Liver (tissue), 9 donors: ENCODE results near the gene GNG7. TPM values are rescaled to one million over a fixed set of nuclear protein-coding genes. Genes with fewer than 3 reads are reported as not detected.

Experiments used
- DNase-seq: peaks from one replicate; pipeline ENCODE4 v3.0.0-alpha.2; 2017; ENCODE audit warnings: low spot score
- H3K27ac ChIP-seq, 2 donors: one replicate each; pipeline ENCODE4 v1.7.0; 2013; ENCODE audit warnings: inconsistent platforms in 2 of 2, low read length in 2 of 2, control low read depth in 1 of 2, low read depth in 1 of 2, mild to moderate bottlenecking in 1 of 2
- H3K27me3 ChIP-seq, 4 donors: one replicate each; pipeline versions ENCODE4 v1.6.1 to v1.7.0; 2013; ENCODE audit warnings: low read length in 3 of 4, inconsistent platforms in 1 of 4, mild to moderate bottlenecking in 1 of 4, moderate library complexity in 1 of 4; ENCODE audit not compliant: control insufficient read depth in 4 of 4, insufficient read depth in 4 of 4
- H3K36me3 ChIP-seq, 4 donors: one replicate each; pipeline versions ENCODE4 v1.6.1 to v1.7.0; 2013; ENCODE audit warnings: low read length in 3 of 4, mild to moderate bottlenecking in 3 of 4, low read depth in 1 of 4, moderate library complexity in 1 of 4; ENCODE audit not compliant: control insufficient read depth in 4 of 4, insufficient read depth in 3 of 4
- H3K4me1 ChIP-seq, 4 donors: one replicate each; pipeline versions ENCODE4 v1.6.1 to v1.7.0; 2013; ENCODE audit warnings: low read length in 3 of 4, mild to moderate bottlenecking in 3 of 4, moderate library complexity in 1 of 4; ENCODE audit not compliant: control insufficient read depth in 4 of 4, insufficient read depth in 4 of 4
- H3K4me3 ChIP-seq, 3 donors: one replicate each; pipeline versions ENCODE4 v1.6.1 to v1.7.0; 2013; ENCODE audit warnings: low read length in 3 of 3, control low read depth in 1 of 3, low read depth in 1 of 3, mild to moderate bottlenecking in 1 of 3
- H3K9ac ChIP-seq, 2 donors: one replicate each; pipeline ENCODE4 v1.7.0; 2013; ENCODE audit warnings: low read length in 2 of 2, mild to moderate bottlenecking in 2 of 2, moderate library complexity in 2 of 2, control low read depth in 1 of 2, low read depth in 1 of 2
- H3K9me3 ChIP-seq, 4 donors: one replicate each; pipeline versions ENCODE4 v1.6.1 to v1.7.0; 2013; ENCODE audit warnings: low read length in 3 of 4; ENCODE audit not compliant: control insufficient read depth in 4 of 4
- ATF3 ChIP-seq: IDR thresholded peaks from 2 replicates; pipeline ENCODE4 v1.6.1; 2016; ENCODE audit warnings: antibody characterized with exemption
- CTCF ChIP-seq: fragments of 150-350 bp; IDR thresholded peaks from 2 replicates; pipeline ENCODE4 v1.5.1; 2017; ENCODE audit warnings: improper control_type of control experiment, low read depth, low read length; ENCODE audit not compliant: missing input control
- EGR1 ChIP-seq, 2 donors: IDR thresholded peaks; 2 replicates each; pipeline ENCODE4 v1.6.1; 2016 to 2018; ENCODE audit warnings: antibody characterized with exemption in 2 of 2, low read depth in 2 of 2
- FOXA2 ChIP-seq: IDR thresholded peaks from 2 replicates; pipeline ENCODE4 v1.6.1; 2016; ENCODE audit warnings: antibody characterized with exemption
- GABPA ChIP-seq, 2 donors: IDR thresholded peaks in 1 of 2; conservative IDR thresholded peaks in 1 of 2; 2 replicates each; pipeline ENCODE4 v1.6.1; 2016; ENCODE audit warnings: antibody characterized with exemption in 2 of 2, mild to moderate bottlenecking in 1 of 2, moderate library complexity in 1 of 2
- HNF4A ChIP-seq, 2 donors: conservative IDR thresholded peaks; 2 replicates each; pipeline ENCODE4 v1.6.1; 2016; ENCODE audit warnings: antibody characterized with exemption in 2 of 2, mild to moderate bottlenecking in 2 of 2
- HNF4G ChIP-seq: IDR thresholded peaks from 2 replicates; pipeline ENCODE4 v1.6.1; 2016; ENCODE audit warnings: antibody characterized with exemption
- JUND ChIP-seq, 2 donors: IDR thresholded peaks; 2 replicates each; pipeline ENCODE4 v1.6.1; 2016; ENCODE audit warnings: antibody characterized with exemption in 2 of 2
- MAX ChIP-seq: IDR thresholded peaks from 2 replicates; pipeline ENCODE4 v1.6.1; 2016; ENCODE audit warnings: antibody characterized with exemption
- NR2F2 ChIP-seq: IDR thresholded peaks from 2 replicates; pipeline ENCODE4 v1.6.1; 2016; ENCODE audit warnings: antibody characterized with exemption
- RAD21 ChIP-seq, 2 donors: IDR thresholded peaks; 2 replicates each; pipeline ENCODE4 v1.6.1; 2016; ENCODE audit warnings: antibody characterized with exemption in 2 of 2, mild to moderate bottlenecking in 2 of 2
- REST ChIP-seq: IDR thresholded peaks from 2 replicates; pipeline ENCODE4 v1.6.1; 2016; ENCODE audit warnings: antibody characterized with exemption, mild to moderate bottlenecking
- RXRA ChIP-seq, 2 donors: IDR thresholded peaks; 2 replicates each; pipeline ENCODE4 v1.6.1; 2017 to 2018; ENCODE audit warnings: antibody characterized with exemption in 2 of 2, mild to moderate bottlenecking in 1 of 2
- SP1 ChIP-seq: IDR thresholded peaks from 2 replicates; pipeline ENCODE4 v1.6.1; 2018; ENCODE audit warnings: antibody characterized with exemption, mild to moderate bottlenecking
- YY1 ChIP-seq: IDR thresholded peaks from 2 replicates; pipeline ENCODE4 v1.6.1; 2016; ENCODE audit warnings: antibody characterized with exemption, mild to moderate bottlenecking
- WGBS: extraction: QIAGEN DNeasy Blood & Tissue Kit; methylation state at CpG from one replicate; pipeline ENCODE4 v1.1.7; 2013; 5-methylcytosine and 5-hydroxymethylcytosine counted together
- polyA plus RNA-seq, 2 donors: library from polyadenylated mRNA; stranded (reverse) in 1 of 2; unstranded in 1 of 2; fragments of 200-250 nt in 1 of 2; fragments of >200 nt in 1 of 2; fragmentation: Nextera tagmentation in 1 of 2; extraction: Ambion mirVana in 1 of 2; gene quantifications; one replicate each; pipeline versions ENCODE4 v1.2.1 to v1.2.3, GENCODE V29; 2013 to 2015
- total RNA-seq, 2 donors: library from RNA; depleted of rRNA; stranded (reverse); fragments of >200 nt; gene quantifications; one replicate each; pipeline ENCODE4 v1.2.3, GENCODE V29; 2014
- donor health status: healthy.
- donor health status: healthy.
- donor health status: healthy.
- donor health status: healthy.
- donor health status: healthy.

Gene GNG7
- total and polyA plus RNA-seq, 4 donors, result 0.75 to 1.9 (median 1.1) TPM

DNA sequence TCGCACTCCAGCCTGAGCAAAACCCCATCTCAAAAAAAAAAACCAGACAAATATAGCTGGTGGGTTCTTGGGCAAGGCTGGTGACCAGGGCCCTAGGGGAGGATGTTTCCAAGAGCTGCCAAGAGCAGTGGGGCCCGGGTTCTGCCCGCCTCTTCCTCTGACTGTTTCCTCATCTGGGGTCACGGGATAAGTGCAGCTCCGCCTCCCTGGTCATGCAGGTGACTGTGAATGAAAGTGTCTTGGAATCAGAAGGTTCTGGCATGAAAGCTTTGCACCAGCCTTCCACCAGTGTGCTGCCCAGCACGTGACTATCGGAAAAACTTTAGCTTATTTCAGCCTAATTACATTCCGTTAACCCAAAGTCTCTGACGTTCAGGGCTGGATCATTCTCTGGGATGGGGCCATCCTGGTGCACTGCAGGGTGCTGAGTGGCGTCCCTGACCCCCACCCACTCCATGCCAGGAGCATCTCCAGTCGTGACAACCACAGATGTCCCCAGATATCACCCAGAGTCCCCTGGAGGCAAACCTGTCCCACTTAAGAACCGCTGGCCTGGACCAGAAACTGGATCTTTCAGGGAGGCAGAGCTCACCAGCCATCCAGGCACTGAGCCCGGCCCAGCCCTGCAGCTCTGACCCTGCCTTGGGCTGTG lies 85.6 kb downstream of the GNG7 start:
- H3K4me1 ChIP-seq, result peaks cover 0 to 15% (median 11%) of the 10 kb centered on the region in 4 donors
- H3K4me3 ChIP-seq, result no peak overlapping the region
- H3K9me3 ChIP-seq, result no peaks in the 10 kb centered on the region
- H3K27ac ChIP-seq, result peak overlapping the region; percentile 47 to 56
- TF ChIP-seq RXRA (IDR thresholded peaks at IDR 0.05) (peak; percentile 49 to 63), GABPA (IDR thresholded peaks at IDR 0.05 in 1 of 2, conservative IDR thresholded peaks at IDR 0.05 in 1 of 2) (peak in 1 of 2 donors; percentile 64), HNF4A (conservative IDR thresholded peaks at IDR 0.05) (peak; percentile 23 to 31), JUND (IDR thresholded peaks at IDR 0.05) (peak in 1 of 2 donors; percentile 18), REST (peak; percentile 20), RAD21 (IDR thresholded peaks at IDR 0.05) (peak in 1 of 2 donors; percentile 18), EGR1 (IDR thresholded peaks at IDR 0.05; ENCODE audit: low read depth in 2 of 2) (no peak), CTCF (no peak), SP1 (peak; percentile 40)
- peak overlapping the region in 1 of 2 donors; percentile 37 for H3K9ac ChIP-seq
- WGBS, result 59% methylated on average over 13 of the region's 13 CpGs
- DNase-seq, result no peak
- H3K27me3 ChIP-seq, result no peaks in the 10 kb centered on the region
- H3K36me3 ChIP-seq, result no peaks in the 10 kb centered on the region

DNA sequence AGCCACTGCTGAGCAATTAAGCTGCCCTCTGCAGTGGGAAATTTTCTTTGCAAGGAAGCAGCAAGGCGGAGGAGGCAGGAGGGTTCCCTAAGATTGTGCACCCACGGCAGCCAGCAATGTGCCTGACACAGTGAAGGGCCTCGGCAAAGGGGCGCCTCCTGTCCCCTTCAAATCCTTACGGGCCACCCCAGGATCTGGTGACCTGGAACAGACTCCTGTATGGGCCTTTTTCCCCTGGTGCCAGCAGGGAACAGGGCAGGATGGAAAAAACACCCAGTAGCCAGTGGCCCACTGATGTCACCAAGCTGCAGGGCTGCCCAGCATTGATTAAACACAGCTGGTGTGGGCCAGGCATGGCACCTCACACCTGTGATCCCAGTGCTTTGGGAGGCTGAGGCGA lies 86.7 kb downstream of the GNG7 start:
- H3K27ac ChIP-seq, result no peak overlapping the region
- H3K9me3 ChIP-seq, result no peaks in the 10 kb centered on the region
- no peak for DNase-seq
- H3K9ac ChIP-seq, result no peak overlapping the region
- peaks cover 0 to 16% (median 13%) of the 10 kb centered on the region in 4 donors for H3K4me1 ChIP-seq
- no peak for TF ChIP-seq YY1
- no peak overlapping the region for H3K4me3 ChIP-seq
- WGBS, result 94% methylated on average over 6 of the region's 6 CpGs
- H3K27me3 ChIP-seq, result no peaks in the 10 kb centered on the region
- no peaks in the 10 kb centered on the region for H3K36me3 ChIP-seq

DNA sequence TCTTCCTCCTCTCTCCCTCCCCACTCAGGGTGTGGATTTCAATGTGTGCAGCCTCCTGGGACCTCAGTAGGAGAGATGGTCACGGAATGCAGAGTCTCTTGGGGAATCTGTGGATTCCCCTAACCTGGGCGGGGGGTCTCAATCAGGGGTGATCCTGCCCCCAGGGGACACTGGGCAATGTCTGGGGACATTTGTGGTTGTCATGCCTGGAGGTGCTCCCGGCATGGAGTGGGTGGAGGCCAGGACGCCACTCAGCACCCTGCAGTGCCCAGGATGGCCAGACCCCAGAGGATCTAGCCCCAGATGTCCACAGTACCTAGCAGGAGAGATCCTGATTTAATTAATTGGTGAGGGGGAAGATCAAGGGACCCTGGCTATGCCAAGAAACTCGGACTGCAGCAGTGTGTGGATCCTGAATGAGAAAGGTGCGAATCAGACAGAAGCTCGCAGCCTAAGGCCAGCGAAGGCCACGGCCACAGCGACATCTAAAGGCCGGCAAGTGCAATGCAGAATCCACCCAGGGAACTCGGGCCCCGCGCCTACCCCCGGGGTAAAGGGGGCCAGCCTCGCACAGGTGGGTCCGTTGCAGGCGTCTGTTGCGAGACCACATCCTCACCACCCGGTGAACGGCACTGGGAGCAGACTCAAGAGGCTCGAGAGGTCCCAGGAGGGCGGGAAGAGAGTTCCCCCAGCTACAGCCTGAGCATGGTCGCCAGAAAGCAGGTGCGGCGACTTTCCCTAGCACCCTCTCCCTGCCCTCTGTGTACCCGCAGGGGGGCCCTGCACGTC lies 88.8 kb downstream of the GNG7 start:
- H3K4me1 ChIP-seq, result peaks cover 0 to 16% (median 12%) of the 10 kb centered on the region in 4 donors
- no peak overlapping the region for H3K9ac ChIP-seq
- no peak for DNase-seq
- H3K36me3 ChIP-seq, result no peaks in the 10 kb centered on the region
- no peaks in the 10 kb centered on the region for H3K9me3 ChIP-seq
- no peaks in the 10 kb centered on the region for H3K27me3 ChIP-seq
- H3K27ac ChIP-seq, result no peak overlapping the region
- 26% methylated on average over 28 of the region's 28 CpGs for WGBS
- no peak overlapping the region for H3K4me3 ChIP-seq
- TF ChIP-seq RAD21 (IDR thresholded peaks at IDR 0.05) (peak; percentile 79 to 88), NR2F2 (no peak), FOXA2 (no peak), HNF4G (no peak), ATF3 (no peak), MAX (no peak), HNF4A (conservative IDR thresholded peaks at IDR 0.05) (no peak), RXRA (IDR thresholded peaks at IDR 0.05) (no peak), GABPA (IDR thresholded peaks at IDR 0.05 in 1 of 2, conservative IDR thresholded peaks at IDR 0.05 in 1 of 2) (no peak), REST (no peak)
